H1 (cell line): Measurements from ENCODE around the gene THEMIS.

ENCODE experiments used
- CTCF ChIP-seq, 3 experiments: IDR thresholded peaks; 1 replicate in 2 of 3; 2 replicates in 1 of 3; pipeline versions ENCODE4 v1.5.1 to v1.6.1; 2011; ENCODE audit warnings: low read length in 3 of 3, mild to moderate bottlenecking in 3 of 3, inconsistent platforms in 2 of 3, low read depth in 1 of 3, moderate library complexity in 1 of 3; ENCODE audit not compliant: insufficient read depth in 1 of 3; ENCODE audit errors: control extremely low read depth in 1 of 3
- EZH2 ChIP-seq: fragments of 200-600 bp; sonication (generic); IDR thresholded peaks from 2 replicates; pipeline ENCODE4 v1.7.1; 2012; ENCODE audit warnings: low read depth, mild to moderate bottlenecking, moderate library complexity, low read length, inconsistent platforms; ENCODE audit not compliant: severe bottlenecking
- MAFK ChIP-seq: IDR thresholded peaks from 2 replicates; pipeline ENCODE4 v1.6.1; 2012; ENCODE audit warnings: low read depth, mild to moderate bottlenecking, improper control_type of control experiment, low read length
- POLR2A ChIP-seq, 2 experiments: IDR thresholded peaks; 1 replicate in 1 of 2; 2 replicates in 1 of 2; pipeline ENCODE4 v1.6.1; 2011; ENCODE audit warnings: low read depth in 2 of 2, low read length in 2 of 2, mild to moderate bottlenecking in 2 of 2; ENCODE audit errors: control extremely low read depth in 1 of 2
- TAF1 ChIP-seq: IDR thresholded peaks from 2 replicates; pipeline ENCODE4 v1.6.1; 2011; ENCODE audit warnings: mild to moderate bottlenecking, low read depth, low read length
- TF ChIP-seq, protein P1 (sequence below): IDR thresholded peaks from 2 replicates; pipeline ENCODE4 v1.6.1; 2011; ENCODE audit warnings: low read depth, mild to moderate bottlenecking, low read length; ENCODE audit not compliant: insufficient read depth

GRCh38 chr6:127933852-127934840 is 33.3 kb upstream of the THEMIS start:
- TF ChIP-seq MAFK = no peak
- no peak for TF ChIP-seq TAF1
- no peak for TF ChIP-seq POLR2A (IDR thresholded peaks at IDR 0.05; ENCODE audit: control extremely low read depth in 1 of 2, low read depth in 2 of 2, low read length in 2 of 2)
- TF ChIP-seq CTCF (IDR thresholded peaks at IDR 0.05; ENCODE audit: control extremely low read depth in 1 of 3, insufficient read depth in 1 of 3, low read depth in 1 of 3, low read length in 3 of 3) = no peak
- TF ChIP-seq EZH2 = no peak
- TF ChIP-seq, protein P1, sequence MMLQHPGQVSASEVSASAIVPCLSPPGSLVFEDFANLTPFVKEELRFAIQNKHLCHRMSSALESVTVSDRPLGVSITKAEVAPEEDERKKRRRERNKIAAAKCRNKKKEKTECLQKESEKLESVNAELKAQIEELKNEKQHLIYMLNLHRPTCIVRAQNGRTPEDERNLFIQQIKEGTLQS = no peak
